Mesothelial cell of epicardium (in vitro differentiated cells): Measurements from ENCODE around the gene IL1RAPL2. TPM values are rescaled to one million over a fixed set of nuclear protein-coding genes. Genes with fewer than 3 reads are reported as not detected.
"Not testable (repeated sequence)": the region's sequence is repeated elsewhere in the genome, so short reads cannot be mapped to it uniquely, and the experiment has no call there.

Experiments
- DNase-seq, 2 experiments: peaks; one replicate each; pipeline ENCODE4 v3.0.0; 2021; ENCODE audit warnings: low spot score in 2 of 2; ENCODE audit not compliant: unreplicated experiment in 2 of 2
- H3K27ac Mint-ChIP-seq: 2 replicates; pipeline ENCODE4 v1.8.0; 2021; ENCODE audit warnings: mixed read lengths
- H3K27me3 Mint-ChIP-seq: 2 replicates; pipeline ENCODE4 v1.8.0; 2021; ENCODE audit warnings: low read depth, mixed read lengths
- H3K36me3 Mint-ChIP-seq: 2 replicates; pipeline ENCODE4 v1.8.0; 2021; ENCODE audit warnings: mixed read lengths
- H3K4me1 Mint-ChIP-seq: 2 replicates; pipeline ENCODE4 v1.8.0; 2021; ENCODE audit warnings: mixed read lengths
- H3K4me3 Mint-ChIP-seq: 2 replicates; pipeline ENCODE4 v1.8.0; 2021; ENCODE audit warnings: mild to moderate bottlenecking, moderate library complexity, mixed read lengths
- H3K9me3 Mint-ChIP-seq: 2 replicates; pipeline ENCODE4 v1.8.0; 2021; ENCODE audit warnings: mixed read lengths
- total RNA-seq: library from RNA; stranded (reverse); gene quantifications from 3 replicates; pipeline ENCODE4 v1.2.1, GENCODE V29; 2021
- TF ChIP-seq, protein P1 (sequence below): fragments of 200-600 bp; sonication (generic); IDR thresholded peaks from one replicate; pipeline ENCODE4 v1.5.0; 2021; ENCODE audit warnings: antibody characterized with exemption; ENCODE audit not compliant: unreplicated experiment

The IL1RAPL2 gene
- total RNA-seq, 1 donor from 2014 or later = 0.92 TPM

GRCh38 chrX:104670051-104670450 lies 104.1 kb downstream of the IL1RAPL2 start:
- H3K36me3 Mint-ChIP-seq = no peaks in the 10 kb centered on the region
- no peak for DNase-seq
- H3K27ac Mint-ChIP-seq = no peak overlapping the region
- peaks cover 11% of the 10 kb centered on the region for H3K9me3 Mint-ChIP-seq
- TF ChIP-seq, protein P1, sequence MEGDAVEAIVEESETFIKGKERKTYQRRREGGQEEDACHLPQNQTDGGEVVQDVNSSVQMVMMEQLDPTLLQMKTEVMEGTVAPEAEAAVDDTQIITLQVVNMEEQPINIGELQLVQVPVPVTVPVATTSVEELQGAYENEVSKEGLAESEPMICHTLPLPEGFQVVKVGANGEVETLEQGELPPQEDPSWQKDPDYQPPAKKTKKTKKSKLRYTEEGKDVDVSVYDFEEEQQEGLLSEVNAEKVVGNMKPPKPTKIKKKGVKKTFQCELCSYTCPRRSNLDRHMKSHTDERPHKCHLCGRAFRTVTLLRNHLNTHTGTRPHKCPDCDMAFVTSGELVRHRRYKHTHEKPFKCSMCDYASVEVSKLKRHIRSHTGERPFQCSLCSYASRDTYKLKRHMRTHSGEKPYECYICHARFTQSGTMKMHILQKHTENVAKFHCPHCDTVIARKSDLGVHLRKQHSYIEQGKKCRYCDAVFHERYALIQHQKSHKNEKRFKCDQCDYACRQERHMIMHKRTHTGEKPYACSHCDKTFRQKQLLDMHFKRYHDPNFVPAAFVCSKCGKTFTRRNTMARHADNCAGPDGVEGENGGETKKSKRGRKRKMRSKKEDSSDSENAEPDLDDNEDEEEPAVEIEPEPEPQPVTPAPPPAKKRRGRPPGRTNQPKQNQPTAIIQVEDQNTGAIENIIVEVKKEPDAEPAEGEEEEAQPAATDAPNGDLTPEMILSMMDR = no peak
- H3K4me1 Mint-ChIP-seq = no peaks in the 10 kb centered on the region
- H3K4me3 Mint-ChIP-seq = no peak overlapping the region
- no peaks in the 10 kb centered on the region for H3K27me3 Mint-ChIP-seq

GRCh38 chrX:104677517-104677916 lies 111.5 kb downstream of the IL1RAPL2 start:
- H3K27me3 Mint-ChIP-seq, H3K4me3 Mint-ChIP-seq, H3K27ac Mint-ChIP-seq, DNase-seq, H3K36me3 Mint-ChIP-seq, H3K4me1 Mint-ChIP-seq, H3K9me3 Mint-ChIP-seq: not testable (repeated sequence)

GRCh38 chrX:104679175-104679574 lies 113.2 kb downstream of the IL1RAPL2 start:
- no peaks in the 10 kb centered on the region for H3K36me3 Mint-ChIP-seq
- H3K4me3 Mint-ChIP-seq = no peak overlapping the region
- H3K9me3 Mint-ChIP-seq = peaks cover 17% of the 10 kb centered on the region
- TF ChIP-seq, protein P1 = no peak
- H3K27me3 Mint-ChIP-seq = no peaks in the 10 kb centered on the region
- DNase-seq = no peak
- H3K27ac Mint-ChIP-seq = no peak overlapping the region
- no peaks in the 10 kb centered on the region for H3K4me1 Mint-ChIP-seq

- TF ChIP-seq, protein P1 = no peak
- Mint-ChIP-seq H3K27ac (no peak overlapping the region), H3K36me3 (no peaks in the 10 kb centered on the region), H3K9me3 (peaks cover 32% of the 10 kb centered on the region), H3K27me3 (no peaks in the 10 kb centered on the region), H3K4me3 (no peak overlapping the region), H3K4me1 (no peaks in the 10 kb centered on the region)
- no peak for DNase-seq
Observed at GRCh38 chrX:104681214-104681613, 115.2 kb downstream of the IL1RAPL2 start.

GRCh38 chrX:104684077-104684476 lies 118.1 kb downstream of the IL1RAPL2 start:
- Mint-ChIP-seq H3K27me3 (no peaks in the 10 kb centered on the region), H3K9me3 (peaks cover 42% of the 10 kb centered on the region), H3K4me3 (no peak overlapping the region), H3K36me3 (no peaks in the 10 kb centered on the region), H3K4me1 (no peaks in the 10 kb centered on the region), H3K27ac (no peak overlapping the region)
- TF ChIP-seq, protein P1 = no peak
- DNase-seq = no peak

- peaks cover 11% of the 10 kb centered on the region for H3K4me1 Mint-ChIP-seq
- H3K9me3 Mint-ChIP-seq = peaks cover 21% of the 10 kb centered on the region
- no peaks in the 10 kb centered on the region for H3K36me3 Mint-ChIP-seq
- no peaks in the 10 kb centered on the region for H3K27me3 Mint-ChIP-seq
- H3K4me3 Mint-ChIP-seq = no peak overlapping the region
- H3K27ac Mint-ChIP-seq = no peak overlapping the region
- TF ChIP-seq, protein P1 = no peak
- DNase-seq = no peak
Observed at GRCh38 chrX:104695593-104695992, 129.6 kb downstream of the IL1RAPL2 start.
